Activated naive CD8-positive, alpha-beta T cell treated with anti-CD3 and anti-CD28 coated beads, Interleukin-2, amount 50 U/mL, for 16 hours (primary cell): ENCODE data around the gene ACTN4.
"Not testable (repeated sequence)": the region's sequence is repeated elsewhere in the genome, so short reads cannot be mapped to it uniquely, and the experiment has no call there.

Experiments used
- DNase-seq: peaks from one replicate; pipeline ENCODE4 v3.0.0-alpha.2; 2020; ENCODE audit warnings: low read depth, low spot score

ACTN4 gene

DNA sequence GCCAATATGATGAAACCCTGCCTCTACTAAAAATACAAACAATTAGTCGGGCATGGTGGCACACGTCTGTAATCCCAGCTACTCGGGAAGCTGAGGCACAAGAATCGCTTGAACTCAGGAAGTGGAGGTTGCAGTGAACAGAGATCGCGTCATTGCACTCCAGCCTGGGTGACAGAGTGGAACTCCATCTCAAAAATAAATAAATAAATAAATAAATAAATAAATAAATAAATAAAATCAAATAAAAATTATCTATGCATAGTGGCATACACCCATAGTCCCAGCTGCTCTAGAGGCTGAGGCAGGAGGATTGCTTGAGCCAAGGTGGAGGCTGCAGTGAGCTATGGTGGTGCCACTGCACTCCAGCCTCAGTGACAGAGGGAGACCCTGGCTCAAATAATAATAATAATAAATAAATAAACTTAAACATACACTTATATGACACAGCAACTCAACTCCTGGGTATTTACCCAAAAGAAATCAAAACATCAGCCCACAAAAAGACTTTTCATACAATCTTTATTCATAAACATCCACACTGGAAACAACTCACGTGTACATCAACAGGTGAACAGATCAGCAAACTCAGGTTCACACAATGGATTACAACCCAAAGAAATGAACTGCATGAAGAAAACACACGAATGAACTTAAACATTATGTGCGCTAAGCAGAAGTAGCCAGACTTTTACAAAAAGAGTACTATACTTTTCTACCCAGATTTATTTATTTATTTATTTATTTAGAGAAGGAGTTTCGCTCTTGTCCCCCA lies 119.0 kb downstream of the ACTN4 start:
- no peak for DNase-seq

DNA sequence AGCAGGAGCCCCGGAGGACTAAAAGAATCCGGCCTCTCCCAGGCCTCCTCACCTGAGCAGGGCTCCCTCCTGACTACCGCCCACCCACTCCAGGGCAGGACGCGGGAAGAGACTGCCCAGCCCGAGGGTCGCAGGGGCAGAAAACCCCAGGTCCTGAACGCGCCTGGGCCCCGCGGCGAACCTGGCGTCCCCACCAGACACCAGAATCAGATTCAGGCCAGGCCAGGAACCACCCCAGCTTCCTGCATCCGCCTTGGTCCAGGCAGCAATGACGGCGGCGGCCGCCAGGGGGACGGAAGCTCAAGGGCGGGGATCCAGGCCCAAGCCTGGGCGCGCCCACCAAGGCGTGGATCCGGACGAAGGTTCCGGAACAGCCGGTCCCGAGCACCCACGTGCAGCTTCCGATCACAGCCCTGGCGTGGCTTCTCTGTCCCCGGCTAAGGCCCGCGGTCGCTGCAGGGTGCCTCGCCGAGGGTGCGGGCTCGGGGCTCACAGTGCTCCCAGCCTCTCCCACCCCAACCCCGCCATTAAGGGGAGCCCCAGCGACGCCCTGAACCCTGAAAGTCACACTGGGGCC lies 122.3 kb downstream of the ACTN4 start:
- DNase-seq = peak; percentile 68

GRCh38 chr19:38770228-38770948 lies 122.9 kb downstream of the ACTN4 start:
- not testable (repeated sequence) for DNase-seq

DNA sequence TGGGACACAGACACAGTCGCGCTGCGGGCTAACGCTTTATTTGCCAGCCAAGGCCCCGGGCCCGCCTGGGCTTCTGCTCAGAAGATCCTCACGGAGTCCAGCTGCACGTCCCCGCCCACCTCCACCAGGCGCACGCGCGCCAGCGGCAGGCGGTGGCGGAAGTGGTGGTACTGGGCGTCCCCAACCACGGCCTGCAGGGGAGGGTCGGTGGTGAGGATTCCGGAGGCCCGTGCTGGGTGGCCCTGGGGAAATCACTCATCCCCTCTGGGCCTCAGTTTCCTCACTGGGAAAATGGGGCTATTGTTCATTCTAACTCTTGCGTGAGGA lies 123.5 kb downstream of the ACTN4 start:
- DNase-seq = not testable (repeated sequence)

DNA sequence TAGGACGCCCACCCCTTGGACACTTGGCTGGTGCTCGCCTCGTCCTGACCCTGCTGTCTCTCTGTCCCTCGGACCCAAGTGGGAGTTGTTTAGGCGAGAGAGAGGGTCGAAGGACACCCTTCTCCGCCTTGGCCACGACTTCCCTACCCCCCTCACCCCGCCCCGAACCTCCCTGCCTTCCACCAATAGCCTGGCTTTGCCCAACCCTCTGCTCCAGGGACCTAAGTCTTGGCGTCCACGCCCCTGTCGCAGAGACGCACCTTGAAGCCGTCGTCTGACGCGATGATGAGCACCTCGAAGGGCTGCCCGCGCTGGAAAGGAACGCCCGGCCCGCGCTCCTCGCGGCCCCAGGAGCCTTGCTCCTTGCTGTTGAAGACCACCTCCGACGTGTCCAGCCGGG lies 124.1 kb downstream of the ACTN4 start:
- not testable (repeated sequence) for DNase-seq

DNA sequence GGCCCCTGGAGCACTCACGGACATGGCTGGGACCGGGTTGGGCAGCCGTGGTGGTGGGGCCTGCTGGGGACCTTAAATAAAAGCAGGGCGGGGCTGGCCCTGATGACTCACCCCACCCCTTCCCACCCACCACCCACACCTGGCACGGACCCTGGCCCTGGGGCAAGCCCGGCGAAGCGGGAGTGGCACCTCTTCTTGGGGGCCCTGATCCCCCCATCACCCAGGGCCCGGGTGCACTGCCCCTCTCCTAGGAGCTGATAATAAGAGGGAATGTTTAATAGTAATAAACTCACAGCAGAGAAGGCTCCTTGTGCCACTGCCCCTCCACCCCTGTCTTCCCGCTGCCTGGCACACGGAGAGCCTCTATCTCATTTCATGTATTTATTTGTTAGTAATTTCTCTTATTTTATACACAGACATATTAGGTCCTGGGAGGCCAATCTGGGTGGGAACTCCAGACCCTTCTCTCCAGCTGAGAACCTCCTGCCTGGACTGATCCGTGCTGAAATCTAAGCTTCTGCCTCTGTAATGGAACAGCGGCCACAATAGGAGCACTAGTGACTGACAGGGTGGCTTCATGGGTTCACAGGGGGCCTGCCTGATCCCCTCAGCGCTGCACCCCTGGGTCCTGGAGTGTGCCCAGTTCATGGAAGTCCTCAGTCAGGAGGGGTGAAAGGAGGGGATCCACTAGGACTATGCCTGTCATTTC lies 126.2 kb downstream of the ACTN4 start, which contains the start of gene LGALS7:
TSS of gene LGALS7 (minus strand) at position 49 of the 709 bp plus-strand sequence. CDS start at position 24, 25 bp downstream.
- DNase-seq = no peak

GRCh38 chr19:38774181-38774950 lies 126.9 kb downstream of the ACTN4 start:
- DNase-seq = no peak

DNA sequence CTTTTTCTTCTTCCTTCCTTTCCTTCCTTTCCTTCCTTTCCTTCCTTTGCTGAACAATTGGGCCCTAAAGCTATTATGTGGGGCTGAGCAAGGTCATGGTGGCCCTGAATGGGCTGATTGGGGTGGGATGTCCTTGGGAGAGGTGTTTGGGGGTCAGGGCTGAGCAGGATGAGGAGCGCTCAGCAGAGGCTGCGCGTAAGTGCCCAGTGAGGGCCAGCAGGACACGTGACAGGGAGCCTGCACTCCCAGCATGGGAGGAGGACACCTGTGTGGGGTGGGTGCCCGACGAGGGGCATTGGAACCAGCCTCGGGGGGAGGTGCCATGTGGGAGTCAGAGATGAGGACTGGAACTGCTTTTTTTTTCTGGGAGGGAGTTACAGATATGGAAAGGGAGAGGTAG lies 131.3 kb downstream of the ACTN4 start:
- DNase-seq = no peak

DNA sequence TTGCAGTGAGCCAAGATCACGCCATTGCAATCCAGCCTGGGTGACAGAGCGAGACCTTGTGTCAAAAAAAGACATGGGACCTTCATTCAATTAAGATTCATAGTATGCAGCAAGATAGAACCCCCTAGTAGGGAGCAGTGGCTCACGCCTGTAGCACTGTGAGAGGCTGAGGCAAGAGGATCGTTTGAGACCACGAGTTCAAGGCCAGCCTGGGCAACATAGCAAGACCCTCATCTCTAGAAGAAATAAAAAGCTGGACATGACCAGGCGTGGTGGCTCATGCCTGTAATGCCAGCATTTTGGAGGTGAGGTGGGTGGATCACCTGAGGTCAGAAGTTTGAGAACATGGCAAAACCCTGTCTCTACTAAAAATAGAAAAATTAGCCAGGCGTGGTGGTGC lies 133.0 kb downstream of the ACTN4 start:
- DNase-seq = no peak

DNA sequence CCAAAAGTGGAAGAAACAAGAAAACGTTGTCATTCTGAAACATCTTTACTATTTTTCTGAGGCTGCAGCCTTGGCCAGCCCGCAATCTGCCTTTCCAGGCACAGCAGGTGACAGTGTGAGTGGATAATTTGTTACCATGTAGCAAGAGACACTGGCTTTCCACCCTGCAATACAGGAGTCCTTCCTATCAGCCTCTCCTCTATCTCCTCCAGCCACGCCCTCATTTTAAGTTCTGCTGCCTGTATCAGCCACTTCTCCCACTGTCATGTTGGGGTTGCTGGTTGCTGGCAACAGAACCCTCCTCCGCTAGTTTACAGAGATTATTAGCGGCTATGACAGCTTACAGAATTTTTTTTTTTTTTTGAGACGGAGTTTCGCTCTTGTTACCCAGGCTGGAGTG lies 133.6 kb downstream of the ACTN4 start:
- DNase-seq = no peak
